Measurements from ENCODE around the gene C16orf90. TPM values are rescaled to one million over a fixed set of nuclear protein-coding genes. Genes with fewer than 3 reads are reported as not detected.

C16orf90 gene
- total RNA-seq, 1 donor from 2014 or later, result not detected

- no peak for TF ChIP-seq POLR2AphosphoS5 (IDR thresholded peaks at IDR 0.05; ENCODE audit: insufficient read depth in 1 of 2, low read depth in 1 of 2)
- TF ChIP-seq, protein P1, sequence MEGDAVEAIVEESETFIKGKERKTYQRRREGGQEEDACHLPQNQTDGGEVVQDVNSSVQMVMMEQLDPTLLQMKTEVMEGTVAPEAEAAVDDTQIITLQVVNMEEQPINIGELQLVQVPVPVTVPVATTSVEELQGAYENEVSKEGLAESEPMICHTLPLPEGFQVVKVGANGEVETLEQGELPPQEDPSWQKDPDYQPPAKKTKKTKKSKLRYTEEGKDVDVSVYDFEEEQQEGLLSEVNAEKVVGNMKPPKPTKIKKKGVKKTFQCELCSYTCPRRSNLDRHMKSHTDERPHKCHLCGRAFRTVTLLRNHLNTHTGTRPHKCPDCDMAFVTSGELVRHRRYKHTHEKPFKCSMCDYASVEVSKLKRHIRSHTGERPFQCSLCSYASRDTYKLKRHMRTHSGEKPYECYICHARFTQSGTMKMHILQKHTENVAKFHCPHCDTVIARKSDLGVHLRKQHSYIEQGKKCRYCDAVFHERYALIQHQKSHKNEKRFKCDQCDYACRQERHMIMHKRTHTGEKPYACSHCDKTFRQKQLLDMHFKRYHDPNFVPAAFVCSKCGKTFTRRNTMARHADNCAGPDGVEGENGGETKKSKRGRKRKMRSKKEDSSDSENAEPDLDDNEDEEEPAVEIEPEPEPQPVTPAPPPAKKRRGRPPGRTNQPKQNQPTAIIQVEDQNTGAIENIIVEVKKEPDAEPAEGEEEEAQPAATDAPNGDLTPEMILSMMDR (IDR thresholded peaks at IDR 0.05), result no peak
- no peak for TF ChIP-seq POLR2A (IDR thresholded peaks at IDR 0.05)
- intact Hi-C loops (cut with DNase I), result no loop called here
- H3K36me3 ChIP-seq, result peaks cover 0 to 61% of the 10 kb centered on the region in 2 donors
These were observed 20.6 kb upstream of the C16orf90 start for GRCh38 chr16:3515897-3516296.

DNA sequence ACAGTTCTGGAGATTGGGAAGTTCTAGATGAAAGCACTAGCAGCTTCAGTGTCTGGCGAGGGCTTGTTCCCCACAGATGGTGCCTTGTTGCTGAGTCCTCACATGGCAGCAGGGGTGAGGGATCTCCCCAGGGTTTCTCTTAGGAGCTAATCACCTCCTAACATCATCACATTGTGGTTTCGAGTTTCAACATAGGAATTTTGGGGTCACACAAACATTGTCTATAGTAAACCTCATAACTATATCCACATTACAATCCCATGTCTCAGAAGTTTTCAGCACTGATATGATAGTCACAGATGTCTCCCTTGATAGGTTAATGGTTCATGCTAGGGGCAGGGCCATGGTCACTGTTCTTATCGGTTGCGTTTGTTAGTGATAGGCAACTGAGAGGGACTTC lies 19.3 kb upstream of the C16orf90 start:
- TF ChIP-seq POLR2AphosphoS5 (IDR thresholded peaks at IDR 0.05; ENCODE audit: insufficient read depth in 1 of 2, low read depth in 1 of 2), result no peak
- TF ChIP-seq POLR2A (IDR thresholded peaks at IDR 0.05), result no peak
- TF ChIP-seq, protein P1 (IDR thresholded peaks at IDR 0.05), result no peak
- Histone ChIP-seq H3K9me3 (no peaks in the 10 kb centered on the region), H3K36me3 (peaks cover 0 to 59% of the 10 kb centered on the region in 2 donors)

More at GRCh38 chr16:3515897-3516296, 20.6 kb upstream of the C16orf90 start:
- Histone ChIP-seq H3K9me3 (no peaks in the 10 kb centered on the region), H3K27me3 (no peaks in the 10 kb centered on the region), H3K4me3 (no peak overlapping the region), H3K4me1 (no peaks in the 10 kb centered on the region), H3K27ac (no peak overlapping the region)
- no peak for DNase-seq (ENCODE audit: extremely low spot score in 2 of 2)

DNA sequence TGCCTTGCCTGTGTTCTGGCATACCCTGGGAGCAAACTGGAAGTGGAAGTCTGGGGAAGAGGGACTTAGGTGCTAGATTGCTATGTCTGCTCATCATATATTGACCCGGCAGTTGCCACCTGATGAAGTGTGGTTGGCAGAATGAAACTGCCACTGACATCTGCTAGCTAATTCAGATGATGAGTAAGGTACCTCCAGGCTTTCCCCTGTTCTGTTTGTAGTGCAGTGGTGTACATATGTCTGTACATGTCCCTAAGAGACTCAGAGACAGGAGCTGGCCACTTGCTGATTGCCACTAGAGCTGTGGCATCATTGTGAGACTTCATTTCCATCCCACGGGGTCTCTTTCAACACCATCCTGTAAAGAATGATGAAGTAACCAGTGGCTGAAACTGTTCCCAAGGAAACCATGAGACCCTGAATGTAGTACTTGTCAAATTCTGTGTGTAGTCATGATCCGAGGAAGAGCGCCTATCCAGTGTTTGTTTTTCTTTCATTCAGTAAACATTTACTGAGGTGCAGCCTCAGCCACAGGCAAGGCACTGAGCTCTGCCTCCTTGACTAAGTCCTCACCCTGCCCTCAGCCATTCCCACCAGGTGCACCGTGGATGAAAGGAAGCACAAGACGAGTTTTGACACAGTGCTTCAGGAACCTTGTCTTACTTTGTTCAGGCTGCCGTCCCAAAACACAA lies 18.7 kb upstream of the C16orf90 start:
- Histone ChIP-seq H3K4me1 (no peaks in the 10 kb centered on the region), H3K36me3 (peaks cover 0 to 65% of the 10 kb centered on the region in 2 donors), H3K4me3 (no peak overlapping the region), H3K27ac (no peak overlapping the region), H3K27me3 (no peaks in the 10 kb centered on the region), H3K9me3 (no peaks in the 10 kb centered on the region)
- DNase-seq (ENCODE audit: extremely low spot score in 2 of 2), result no peak
- TF ChIP-seq, protein P1 (IDR thresholded peaks at IDR 0.05), result no peak
- TF ChIP-seq POLR2A (IDR thresholded peaks at IDR 0.05), result no peak
- no peak for TF ChIP-seq POLR2AphosphoS5 (IDR thresholded peaks at IDR 0.05; ENCODE audit: insufficient read depth in 1 of 2, low read depth in 1 of 2)
- intact Hi-C loops (cut with DNase I), result no loop called here

More for the DNA sequence above, 19.3 kb upstream of the C16orf90 start:
- intact Hi-C loops (cut with DNase I), result no loop called here
- DNase-seq (ENCODE audit: extremely low spot score in 2 of 2), result no peak
- H3K27me3 ChIP-seq, result no peaks in the 10 kb centered on the region
- H3K27ac ChIP-seq, result no peak overlapping the region
- H3K4me3 ChIP-seq, result no peak overlapping the region
- H3K4me1 ChIP-seq, result no peaks in the 10 kb centered on the region

DNA sequence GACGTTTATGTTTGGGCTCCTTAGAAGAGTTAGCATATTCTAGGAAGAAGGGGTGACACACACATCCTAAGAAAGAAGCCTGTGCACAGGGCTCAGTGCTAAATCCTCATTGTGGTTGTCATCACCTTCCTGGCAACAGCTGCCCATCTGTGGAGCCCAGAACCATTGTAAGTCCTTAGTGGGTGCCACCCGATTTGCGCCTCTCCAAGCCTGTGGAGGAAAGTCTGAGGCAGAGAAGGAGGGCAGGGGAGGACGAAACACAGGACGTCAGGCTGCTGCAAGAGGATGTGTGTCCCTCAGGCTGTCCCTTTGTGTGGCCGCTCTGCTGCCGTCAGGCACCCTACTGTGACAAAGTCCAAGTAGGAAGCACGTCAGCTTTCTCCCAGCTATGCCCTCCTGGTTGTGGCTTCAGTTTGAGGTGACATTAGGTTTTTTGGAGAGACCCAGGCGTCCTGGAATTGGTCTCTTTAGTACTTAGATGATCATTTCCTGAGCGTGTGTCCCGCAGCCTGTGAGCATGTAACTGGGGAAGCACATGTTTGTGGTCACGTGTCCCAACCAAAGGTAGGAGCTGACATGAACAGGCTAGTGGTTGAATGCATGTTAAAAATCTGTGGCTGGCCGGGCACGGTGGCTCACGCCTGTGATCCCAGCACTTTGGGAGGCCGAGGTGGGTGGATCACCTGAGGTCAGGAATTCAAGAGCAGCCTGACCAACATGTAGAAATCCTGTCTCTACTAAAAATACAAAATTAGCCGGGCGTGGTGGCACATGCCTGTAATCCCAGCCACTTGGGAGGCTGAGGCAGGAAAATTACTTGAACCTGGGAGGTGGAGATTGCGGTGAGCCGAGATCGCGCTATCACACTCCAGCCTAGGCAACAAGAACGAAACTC lies 16.2 kb upstream of the C16orf90 start:
- Histone ChIP-seq H3K27ac (no peak overlapping the region), H3K4me1 (no peaks in the 10 kb centered on the region), H3K36me3 (peaks cover 0 to 70% of the 10 kb centered on the region in 2 donors), H3K27me3 (no peaks in the 10 kb centered on the region), H3K9me3 (no peaks in the 10 kb centered on the region), H3K4me3 (no peak overlapping the region)
- no peak for TF ChIP-seq POLR2A (IDR thresholded peaks at IDR 0.05)
- TF ChIP-seq POLR2AphosphoS5 (IDR thresholded peaks at IDR 0.05; ENCODE audit: insufficient read depth in 1 of 2, low read depth in 1 of 2), result no peak
- TF ChIP-seq, protein P1 (IDR thresholded peaks at IDR 0.05), result no peak
- DNase-seq (ENCODE audit: extremely low spot score in 2 of 2), result no peak
- intact Hi-C loops (cut with DNase I), result no loop called here
